Activated naive CD8-positive, alpha-beta T cell treated with anti-CD3 and anti-CD28 coated beads, Interleukin-2, amount 50 U/mL, for 24 hours (primary cell): ENCODE data around the gene LRRC59.

ENCODE experiments used
- ATAC-seq: fragments of 150-1000 bp; cut with Tn5 transposase; one replicate; pipeline ENCODE4 v1.10.0; 2021
- DNase-seq: peaks from one replicate; pipeline ENCODE4 v3.0.0; 2021
- H3K27ac Mint-ChIP-seq: one replicate; pipeline ENCODE4 v1.8.0; 2021; ENCODE audit warnings: mild to moderate bottlenecking, mixed read lengths
- H3K27me3 Mint-ChIP-seq: one replicate; pipeline ENCODE4 v1.8.0; 2021; ENCODE audit warnings: mixed read lengths
- H3K36me3 Mint-ChIP-seq: one replicate; pipeline ENCODE4 v1.8.0; 2021; ENCODE audit warnings: low read depth, mixed read lengths
- H3K4me1 Mint-ChIP-seq: one replicate; pipeline ENCODE4 v1.8.0; 2021; ENCODE audit warnings: mixed read lengths
- H3K4me3 Mint-ChIP-seq: one replicate; pipeline ENCODE4 v1.8.0; 2021; ENCODE audit warnings: mild to moderate bottlenecking, moderate library complexity, mixed read lengths
- H3K9me3 Mint-ChIP-seq: one replicate; pipeline ENCODE4 v1.8.0; 2021; ENCODE audit warnings: mixed read lengths

The LRRC59 gene

GRCh38 chr17:50354776-50355175, 42.5 kb downstream of the LRRC59 start:
- ATAC-seq (no peak), DNase-seq (no peak)
- Mint-ChIP-seq H3K4me3 (no peak overlapping the region), H3K27ac (no peak overlapping the region), H3K9me3 (no peaks in the 10 kb centered on the region), H3K4me1 (peaks cover 3% of the 10 kb centered on the region), H3K27me3 (no peaks in the 10 kb centered on the region), H3K36me3 (peaks cover 6% of the 10 kb centered on the region)

GRCh38 chr17:50354198-50354597, 43.1 kb downstream of the LRRC59 start:
- Mint-ChIP-seq H3K4me3 (no peak overlapping the region), H3K36me3 (peaks cover 6% of the 10 kb centered on the region), H3K9me3 (no peaks in the 10 kb centered on the region), H3K27me3 (no peaks in the 10 kb centered on the region), H3K4me1 (peaks cover 6% of the 10 kb centered on the region), H3K27ac (no peak overlapping the region)
- ATAC-seq (no peak), DNase-seq (no peak)

GRCh38 chr17:50353600-50354195, 43.6 kb downstream of the LRRC59 start:
- H3K27ac Mint-ChIP-seq = no peak overlapping the region
- H3K4me1 Mint-ChIP-seq = peaks cover 10% of the 10 kb centered on the region

GRCh38 chr17:50352693-50353599, 44.4 kb downstream of the LRRC59 start:
- no peak for DNase-seq
- Mint-ChIP-seq H3K4me3 (no peak overlapping the region), H3K27me3 (no peaks in the 10 kb centered on the region), H3K4me1 (peaks cover 17% of the 10 kb centered on the region), H3K27ac (no peak overlapping the region), H3K36me3 (peaks cover 4% of the 10 kb centered on the region), H3K9me3 (no peaks in the 10 kb centered on the region)
- ATAC-seq = no peak

More at GRCh38 chr17:50353600-50354195, 43.6 kb downstream of the LRRC59 start:
- Mint-ChIP-seq H3K27me3 (no peaks in the 10 kb centered on the region), H3K9me3 (no peaks in the 10 kb centered on the region), H3K4me3 (no peak overlapping the region), H3K36me3 (peaks cover 4% of the 10 kb centered on the region)
- DNase-seq (no peak), ATAC-seq (no peak)

GRCh38 chr17:50352072-50352692, 45.1 kb downstream of the LRRC59 start:
- no peak for ATAC-seq
- Mint-ChIP-seq H3K36me3 (peaks cover 3% of the 10 kb centered on the region), H3K9me3 (no peaks in the 10 kb centered on the region)

GRCh38 chr17:50350733-50351132, 46.6 kb downstream of the LRRC59 start:
- Mint-ChIP-seq H3K4me3 (no peak overlapping the region), H3K27ac (no peak overlapping the region), H3K4me1 (peaks cover 32% of the 10 kb centered on the region), H3K9me3 (no peaks in the 10 kb centered on the region), H3K36me3 (peaks cover 2% of the 10 kb centered on the region), H3K27me3 (no peaks in the 10 kb centered on the region)
- ATAC-seq = no peak
- DNase-seq = no peak

More at GRCh38 chr17:50352072-50352692, 45.1 kb downstream of the LRRC59 start:
- no peaks in the 10 kb centered on the region for H3K27me3 Mint-ChIP-seq
- no peak for DNase-seq
- H3K4me1 Mint-ChIP-seq = peaks cover 25% of the 10 kb centered on the region
- peak overlapping the region; percentile 30 for H3K27ac Mint-ChIP-seq
- no peak overlapping the region for H3K4me3 Mint-ChIP-seq

GRCh38 chr17:50349243-50349600, 48.1 kb downstream of the LRRC59 start:
- Mint-ChIP-seq H3K36me3 (peaks cover 2% of the 10 kb centered on the region), H3K9me3 (no peaks in the 10 kb centered on the region), H3K27me3 (no peaks in the 10 kb centered on the region), H3K4me3 (no peak overlapping the region), H3K27ac (peak overlapping the region; percentile 48), H3K4me1 (peaks cover 40% of the 10 kb centered on the region)
- DNase-seq = no peak
- no peak for ATAC-seq

GRCh38 chr17:50348522-50349242, 48.6 kb downstream of the LRRC59 start:
- peak overlapping the region; percentile 89 for H3K4me3 Mint-ChIP-seq
- no peak for DNase-seq

GRCh38 chr17:50347894-50348291, 49.4 kb downstream of the LRRC59 start:
- DNase-seq (no peak), ATAC-seq (no peak)
- no peak overlapping the region for H3K27ac Mint-ChIP-seq
- no peaks in the 10 kb centered on the region for H3K9me3 Mint-ChIP-seq
- H3K27me3 Mint-ChIP-seq = no peaks in the 10 kb centered on the region
- H3K4me1 Mint-ChIP-seq = peaks cover 40% of the 10 kb centered on the region
- peaks cover 2% of the 10 kb centered on the region for H3K36me3 Mint-ChIP-seq
- H3K4me3 Mint-ChIP-seq = peak overlapping the region; percentile 89

More at GRCh38 chr17:50348522-50349242, 48.6 kb downstream of the LRRC59 start:
- no peaks in the 10 kb centered on the region for H3K27me3 Mint-ChIP-seq
- H3K27ac Mint-ChIP-seq = peak overlapping the region; percentile 48
- peaks cover 40% of the 10 kb centered on the region for H3K4me1 Mint-ChIP-seq
- no peaks in the 10 kb centered on the region for H3K9me3 Mint-ChIP-seq
- H3K36me3 Mint-ChIP-seq = peaks cover 2% of the 10 kb centered on the region
- no peak for ATAC-seq

- H3K27ac Mint-ChIP-seq = peak overlapping the region; percentile 82
- no peaks in the 10 kb centered on the region for H3K27me3 Mint-ChIP-seq
- peak overlapping the region; percentile 89 for H3K4me3 Mint-ChIP-seq
- no peak for DNase-seq
- peaks cover 40% of the 10 kb centered on the region for H3K4me1 Mint-ChIP-seq
- no peaks in the 10 kb centered on the region for H3K9me3 Mint-ChIP-seq
- no peak for ATAC-seq
- H3K36me3 Mint-ChIP-seq = peaks cover under 1% of the 10 kb centered on the region
Observed at GRCh38 chr17:50347117-50347893, 50.0 kb downstream of the LRRC59 start.

- H3K9me3 Mint-ChIP-seq = no peaks in the 10 kb centered on the region
- DNase-seq = peak; percentile 55
- H3K4me3 Mint-ChIP-seq = peak overlapping the region; percentile 89
- no peaks in the 10 kb centered on the region for H3K36me3 Mint-ChIP-seq
- H3K27me3 Mint-ChIP-seq = no peaks in the 10 kb centered on the region
- peak overlapping the region; percentile 89 for H3K27ac Mint-ChIP-seq
- peak; percentile 60 for ATAC-seq
- peaks cover 38% of the 10 kb centered on the region for H3K4me1 Mint-ChIP-seq
Observed at GRCh38 chr17:50346313-50347116, 50.8 kb downstream of the LRRC59 start.

- H3K36me3 Mint-ChIP-seq = no peaks in the 10 kb centered on the region
Observed at GRCh38 chr17:50345432-50346312, 51.7 kb downstream of the LRRC59 start, which contains the start of gene XYLT2. Gene XYLT2, plus strand, starts transcription at chr17:50346126. Its CDS starts 15 bp downstream, at chr17:50346141.

More at GRCh38 chr17:50345432-50346312, 51.7 kb downstream of the LRRC59 start, which contains the start of gene XYLT2:
- Mint-ChIP-seq H3K9me3 (no peaks in the 10 kb centered on the region), H3K4me1 (peaks cover 37% of the 10 kb centered on the region), H3K27me3 (no peaks in the 10 kb centered on the region), H3K27ac (peak within 1 kb of the TSS; percentile 89), H3K4me3 (peak within 1 kb of the TSS; percentile 89)
- DNase-seq = peak; percentile 89
- ATAC-seq = peak; percentile 86
